Hepatocyte (in vitro differentiated cells): ENCODE data around the gene DMC1. TPM values are rescaled to one million over a fixed set of nuclear protein-coding genes. Genes with fewer than 3 reads are reported as not detected.
"Not testable (repeated sequence)": the region's sequence is repeated elsewhere in the genome, so short reads cannot be mapped to it uniquely, and the experiment has no call there.

Experiments used
- DNase-seq: peaks from one replicate; pipeline ENCODE4 v3.0.0-alpha.2; 2016; ENCODE audit warnings: low spot score
- H2AFZ ChIP-seq: fragments of 200-600 bp; sonication (generic); 2 replicates; pipeline ENCODE4 v1.6.0; 2016; ENCODE audit warnings: antibody characterized with exemption, mild to moderate bottlenecking
- H3K27ac ChIP-seq: fragments of 200-600 bp; sonication (generic); 2 replicates; pipeline ENCODE4 v1.5.1; 2016; ENCODE audit warnings: mild to moderate bottlenecking
- H3K27me3 ChIP-seq: fragments of 200-600 bp; sonication (generic); 2 replicates; pipeline ENCODE4 v1.6.1; 2016
- H3K36me3 ChIP-seq: fragments of 200-600 bp; sonication (generic); replicated peaks from 2 replicates; pipeline ENCODE4 v1.5.1; 2016; ENCODE audit warnings: low read depth; ENCODE audit not compliant: insufficient read depth
- H3K4me1 ChIP-seq: fragments of 200-600 bp; sonication (generic); 2 replicates; pipeline ENCODE4 v1.5.1; 2016; ENCODE audit warnings: mild to moderate bottlenecking, moderate library complexity; ENCODE audit not compliant: insufficient read depth
- H3K4me2 ChIP-seq: fragments of 200-600 bp; sonication (generic); 2 replicates; pipeline ENCODE4 v1.6.0; 2016
- H3K4me3 ChIP-seq: fragments of 200-600 bp; sonication (generic); 2 replicates; pipeline ENCODE4 v1.5.1; 2016; ENCODE audit warnings: mild to moderate bottlenecking
- H3K79me2 ChIP-seq: fragments of 200-600 bp; sonication (generic); 2 replicates; pipeline ENCODE4 v1.6.0; 2017; ENCODE audit warnings: mild to moderate bottlenecking
- H3K9me2 ChIP-seq: fragments of 200-600 bp; sonication (generic); replicated peaks from 2 replicates; pipeline ENCODE4 v1.6.0; 2017; ENCODE audit warnings: mild to moderate bottlenecking; ENCODE audit not compliant: insufficient read depth
- H3K9me3 ChIP-seq: fragments of 200-600 bp; sonication (generic); 2 replicates; pipeline ENCODE4 v1.5.1; 2016; ENCODE audit warnings: low read depth, mild to moderate bottlenecking
- H4K20me1 ChIP-seq: fragments of 200-600 bp; sonication (generic); 2 replicates; pipeline ENCODE4 v1.6.0; 2016; ENCODE audit warnings: mild to moderate bottlenecking; ENCODE audit not compliant: insufficient read depth, poor library complexity, severe bottlenecking
- CTCF ChIP-seq: fragments of 200-600 bp; sonication (generic); IDR thresholded peaks from 2 replicates; pipeline ENCODE4 v1.5.1; 2016; ENCODE audit warnings: antibody characterized with exemption, mild to moderate bottlenecking; ENCODE audit not compliant: poor library complexity
- EZH2 ChIP-seq: fragments of 200-600 bp; sonication (generic); IDR thresholded peaks from 2 replicates; pipeline ENCODE4 v1.6.1; 2016; ENCODE audit warnings: antibody characterized with exemption, mild to moderate bottlenecking, borderline replicate concordance
- EZH2phosphoT487 ChIP-seq: fragments of 200-600 bp; sonication (generic); IDR thresholded peaks from one replicate; pipeline ENCODE4 v1.6.1; 2018; ENCODE audit warnings: antibody characterized with exemption, mild to moderate bottlenecking, low read depth, moderate library complexity; ENCODE audit not compliant: unreplicated experiment, severe bottlenecking
- whole genome bisulfite sequencing: methylation state at CpG from one replicate; pipeline ENCODE4 v1.1.6; 2016; ENCODE audit warnings: low lambda C conversion rate; ENCODE audit errors: missing lambda C conversion rate; 5-methylcytosine and 5-hydroxymethylcytosine counted together
- polyA plus RNA-seq: library from polyadenylated mRNA; unstranded; fragments of >200 nt; fragmentation: Nextera tagmentation; extraction: Ambion mirVana; gene quantifications from 2 replicates; pipeline ENCODE4 v1.2.1, GENCODE V29; 2016
- total RNA-seq: library from RNA; depleted of rRNA; stranded (reverse); fragments of >200 nt; gene quantifications from 2 replicates; pipeline ENCODE4 v1.2.3, GENCODE V29; 2014

Gene DMC1
- total and polyA plus RNA-seq, 2 experiments from 2014 or later: 0.74 to 0.80 TPM

GRCh38 chr22:38471237-38471636 lies 98.7 kb downstream of the DMC1 start:
- Histone ChIP-seq H3K27ac (no peak overlapping the region), H3K36me3 (no peaks in the 10 kb centered on the region), H3K4me1 (peaks cover 11% of the 10 kb centered on the region), H2AFZ (no peak overlapping the region), H3K9me3 (no peaks in the 10 kb centered on the region), H4K20me1 (no peaks in the 10 kb centered on the region), H3K79me2 (peaks cover 11% of the 10 kb centered on the region), H3K9me2 (no peaks in the 10 kb centered on the region), H3K4me2 (no peak overlapping the region), H3K27me3 (no peaks in the 10 kb centered on the region), H3K4me3 (no peak overlapping the region)
- 84% methylated on average over 11 of the region's 11 CpGs for WGBS
- TF ChIP-seq EZH2phosphoT487 (no peak), CTCF (no peak), EZH2 (no peak)
- no peak for DNase-seq

GRCh38 chr22:38470179-38470578 lies 99.8 kb downstream of the DMC1 start:
- not testable (repeated sequence) for H4K20me1 ChIP-seq, H3K36me3 ChIP-seq

GRCh38 chr22:38469306-38469781 lies 100.6 kb downstream of the DMC1 start:
- DNase-seq: peak; percentile 3
- Histone ChIP-seq H4K20me1 (no peaks in the 10 kb centered on the region), H3K27me3 (no peaks in the 10 kb centered on the region), H3K4me3 (no peak overlapping the region), H3K79me2 (peaks cover 11% of the 10 kb centered on the region), H3K36me3 (no peaks in the 10 kb centered on the region), H3K4me1 (peaks cover 11% of the 10 kb centered on the region), H3K4me2 (peak overlapping the region; percentile 99), H3K9me3 (no peaks in the 10 kb centered on the region), H2AFZ (no peak overlapping the region), H3K27ac (no peak overlapping the region), H3K9me2 (no peaks in the 10 kb centered on the region)
- TF ChIP-seq EZH2 (no peak), EZH2phosphoT487 (no peak), CTCF (no peak)
- WGBS: 91% methylated on average over 6 of the region's 6 CpGs

More at GRCh38 chr22:38470179-38470578, 99.8 kb downstream of the DMC1 start:
- H3K4me3 ChIP-seq, H3K4me2 ChIP-seq, H3K27me3 ChIP-seq, DNase-seq, H3K9me3 ChIP-seq, H3K9me2 ChIP-seq, H2AFZ ChIP-seq, H3K27ac ChIP-seq: not testable (repeated sequence)
- H3K4me1 ChIP-seq: peaks cover 11% of the 10 kb centered on the region
- peaks cover 11% of the 10 kb centered on the region for H3K79me2 ChIP-seq
- 97% methylated on average over 10 of the region's 10 CpGs for WGBS

Other genes starting within 250 kb of the DMC1 start
- gene KCNJ4, start 115.0 kb downstream of the DMC1 start, total RNA-seq: 0.24 and 0.50 TPM in 2 replicates
- gene KCNJ4, start 115.0 kb downstream of the DMC1 start, polyA plus RNA-seq: 0.08 and 0.30 TPM in 2 replicates
- 92.4 and 98.9 TPM in 2 replicates for gene KDELR3, start 102.1 kb downstream of the DMC1 start, total RNA-seq
- 169 and 171 TPM in 2 replicates for gene KDELR3, start 102.1 kb downstream of the DMC1 start, polyA plus RNA-seq
- gene DDX17, start 63.9 kb downstream of the DMC1 start, total RNA-seq: 432 and 433 TPM in 2 replicates
- 42.3 and 50.1 TPM in 2 replicates for gene DDX17, start 63.9 kb downstream of the DMC1 start, polyA plus RNA-seq
- 1.1 and 2.9 TPM in 2 replicates for gene FAM227A, start 86.2 kb upstream of the DMC1 start, total RNA-seq
- 0.51 and 2.3 TPM in 2 replicates for gene FAM227A, start 86.2 kb upstream of the DMC1 start, polyA plus RNA-seq
- 19.7 and 20.5 TPM in 2 replicates for gene CBY1, start 86.5 kb upstream of the DMC1 start, total RNA-seq
- gene CBY1, start 86.5 kb upstream of the DMC1 start, polyA plus RNA-seq: 35.8 and 39.4 TPM in 2 replicates
- 57.7 and 76.3 TPM in 2 replicates for gene TOMM22, start 111.8 kb upstream of the DMC1 start, total RNA-seq
- gene TOMM22, start 111.8 kb upstream of the DMC1 start, polyA plus RNA-seq: 70.6 and 80.3 TPM in 2 replicates
- 76.0 and 104 TPM in 2 replicates for gene JOSD1, start 130.8 kb upstream of the DMC1 start, total RNA-seq
- gene JOSD1, start 130.8 kb upstream of the DMC1 start, polyA plus RNA-seq: 15.8 and 18.6 TPM in 2 replicates
- 26.0 and 36.8 TPM in 2 replicates for gene GTPBP1, start 135.8 kb upstream of the DMC1 start, total RNA-seq
- 28.6 and 30.8 TPM in 2 replicates for gene GTPBP1, start 135.8 kb upstream of the DMC1 start, polyA plus RNA-seq
- 52.4 and 56.1 TPM in 2 replicates for gene SUN2, start 185.8 kb upstream of the DMC1 start, total RNA-seq
- 55.9 and 70.8 TPM in 2 replicates for gene SUN2, start 185.8 kb upstream of the DMC1 start, polyA plus RNA-seq
- 11.9 and 15.5 TPM in 2 replicates for gene DNAL4, start 224.0 kb upstream of the DMC1 start, total RNA-seq
- gene DNAL4, start 224.0 kb upstream of the DMC1 start, polyA plus RNA-seq: 19.3 and 21.5 TPM in 2 replicates